LNCAP (cell line): Measurements from ENCODE around the gene VPS8.

Experiments used
- CTCF ChIP-seq: fragments of 450-650 bp; IDR thresholded peaks from 2 replicates; pipeline ENCODE4 v1.5.1; 2017; ENCODE audit warnings: mild to moderate bottlenecking

VPS8 gene

GRCh38 chr3:184912163-184912562 lies 100.2 kb downstream of the VPS8 start:
- TF ChIP-seq CTCF: no peak

- no peak for TF ChIP-seq CTCF
Observed at GRCh38 chr3:184914628-184915027, 102.7 kb downstream of the VPS8 start.

DNA sequence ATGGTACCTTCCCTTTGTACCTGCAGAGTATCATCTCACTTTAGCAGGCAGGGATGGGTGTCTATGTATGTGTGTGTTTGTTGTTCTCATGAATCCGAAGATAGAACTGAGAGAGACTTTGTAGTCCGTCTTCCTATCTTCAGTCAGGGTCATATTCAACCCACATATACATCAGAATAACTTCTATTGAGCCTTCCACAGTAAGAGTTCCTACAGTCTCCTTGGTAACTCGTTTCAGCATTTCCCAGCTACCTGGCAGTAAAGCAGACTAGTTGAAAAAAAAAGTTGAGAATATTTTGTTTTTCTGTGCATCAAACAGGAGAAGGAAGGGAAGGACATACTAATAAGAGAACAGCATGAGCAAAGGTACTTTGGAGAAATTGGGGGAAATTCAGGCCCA lies 106.8 kb downstream of the VPS8 start:
- no peak for TF ChIP-seq CTCF

DNA sequence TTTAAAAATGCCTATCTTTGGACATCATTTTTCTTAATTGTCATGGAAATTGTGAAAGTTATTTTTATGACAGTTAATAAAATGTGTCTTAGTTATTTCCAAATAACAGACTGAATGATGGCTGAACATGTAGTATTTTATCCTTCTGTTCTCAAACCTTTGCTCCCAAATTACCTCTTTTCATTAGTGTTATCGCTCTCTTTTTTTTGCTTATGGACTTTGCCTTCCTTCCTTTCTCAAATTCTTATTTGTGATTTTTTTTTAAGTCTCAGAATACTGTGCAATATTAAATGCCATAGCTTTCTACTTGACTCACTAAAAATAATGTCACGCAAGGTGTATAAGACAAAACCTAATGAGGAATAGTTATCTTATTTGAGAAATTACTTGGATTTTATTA lies 107.7 kb downstream of the VPS8 start:
- no peak for TF ChIP-seq CTCF

DNA sequence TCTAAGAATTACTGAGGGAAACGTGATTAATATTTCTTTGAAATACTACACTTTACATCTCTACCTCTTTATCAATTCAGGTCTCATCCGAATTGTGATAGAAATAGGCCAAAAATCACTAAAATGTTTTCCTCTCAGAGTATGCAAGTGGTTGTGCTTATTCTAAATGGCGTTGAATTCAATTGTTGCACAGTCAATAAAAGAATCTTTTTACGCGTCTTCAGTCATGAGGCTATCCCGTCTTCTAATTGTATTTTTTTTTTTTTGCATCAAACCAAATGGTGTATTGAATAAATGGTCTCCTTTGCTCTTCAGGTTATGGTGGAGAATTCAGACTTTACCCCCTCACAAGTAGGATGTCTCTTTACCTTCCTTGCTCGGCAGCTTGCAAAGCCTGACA lies 112.6 kb downstream of the VPS8 start:
- TF ChIP-seq CTCF: no peak

DNA sequence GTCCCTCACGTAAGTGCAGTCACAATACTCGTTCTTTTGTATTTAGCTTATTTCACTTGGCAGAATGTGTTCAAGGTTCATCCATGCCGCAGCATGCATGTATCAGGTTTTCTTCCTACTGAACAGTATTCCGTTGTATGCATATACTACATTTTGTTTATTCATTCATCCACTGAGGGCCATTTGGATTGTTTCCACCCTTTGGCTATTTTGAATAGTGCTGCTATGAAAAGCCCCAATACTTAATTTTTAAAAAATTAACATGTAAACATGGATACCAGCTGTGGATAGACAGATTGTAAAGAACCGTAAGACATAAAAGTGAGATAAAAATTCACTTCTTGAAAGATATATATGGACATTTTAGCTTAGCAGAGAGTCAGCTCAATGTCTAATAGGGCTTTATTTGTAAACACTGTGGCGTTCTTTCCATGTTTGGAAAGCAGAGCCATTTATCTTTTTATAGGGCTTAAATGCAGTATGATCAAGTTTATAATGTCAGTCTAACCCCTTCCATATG lies 115.9 kb downstream of the VPS8 start:
- no peak for TF ChIP-seq CTCF

DNA sequence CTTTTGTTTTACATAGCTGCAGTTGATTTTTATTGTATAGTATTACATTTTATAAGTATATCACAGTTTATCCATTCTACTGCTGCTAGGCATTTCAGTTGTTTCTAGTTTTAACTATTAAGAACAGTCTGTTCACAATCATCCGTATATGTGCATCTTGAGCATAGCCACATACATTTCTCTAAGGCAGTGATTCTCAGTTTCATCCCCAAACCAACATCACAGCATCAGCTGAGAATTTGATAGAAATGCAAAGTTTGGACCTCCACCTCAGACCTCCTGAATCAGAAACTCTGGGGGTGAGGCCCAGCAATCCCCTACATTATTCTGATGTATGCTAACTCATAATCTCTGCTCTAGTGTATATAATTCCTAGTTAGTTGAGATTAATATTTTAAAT lies 120.8 kb downstream of the VPS8 start:
- no peak for TF ChIP-seq CTCF

GRCh38 chr3:184937611-184938010 lies 125.6 kb downstream of the VPS8 start:
- no peak for TF ChIP-seq CTCF
